NCI-H1930 (cell line): ENCODE measurements around the gene CYP2C18.
"Not testable (repeated sequence)": the region's sequence is repeated elsewhere in the genome, so short reads cannot be mapped to it uniquely, and the experiment has no call there.

Source experiments
- DNase-seq, 2 experiments: peaks; one replicate each; lab custom pipeline; 2025; lab: John Stamatoyannopoulos, UW

CYP2C18 gene

GRCh38 chr10:94683214-94684054 lies at the start of gene CYP2C18:
Gene CYP2C18, plus strand, starts transcription at chr10:94683729. Its CDS starts 91 bp downstream, at chr10:94683820.
- no peak for DNase-seq

- DNase-seq = not testable (repeated sequence)
Measured at GRCh38 chr10:94638097-94638496, 45.4 kb upstream of the CYP2C18 start.

- no peak for DNase-seq
Measured at GRCh38 chr10:94639902-94640301, 43.6 kb upstream of the CYP2C18 start.

- no peak for DNase-seq
Measured at GRCh38 chr10:94640562-94640961, 43.0 kb upstream of the CYP2C18 start.

GRCh38 chr10:94641480-94641879 lies 42.0 kb upstream of the CYP2C18 start:
- DNase-seq = no peak

GRCh38 chr10:94644352-94644751 lies 39.2 kb upstream of the CYP2C18 start:
- no peak for DNase-seq

GRCh38 chr10:94645285-94645684 lies 38.2 kb upstream of the CYP2C18 start:
- no peak for DNase-seq

GRCh38 chr10:94655201-94655600 lies 28.3 kb upstream of the CYP2C18 start:
- DNase-seq = not testable (repeated sequence)

- not testable (repeated sequence) for DNase-seq
Measured at GRCh38 chr10:94663061-94663460, 20.5 kb upstream of the CYP2C18 start.

GRCh38 chr10:94666391-94667102 lies 17.0 kb upstream of the CYP2C18 start:
- no peak for DNase-seq

GRCh38 chr10:94673614-94674321 lies 9.8 kb upstream of the CYP2C18 start:
- no peak for DNase-seq

GRCh38 chr10:94676496-94676895 lies 7.0 kb upstream of the CYP2C18 start:
- no peak for DNase-seq

- no peak for DNase-seq
Measured at GRCh38 chr10:94677691-94678090, 5.8 kb upstream of the CYP2C18 start.

- DNase-seq = no peak
Measured at GRCh38 chr10:94678475-94678874, 5.1 kb upstream of the CYP2C18 start.

- no peak for DNase-seq
Measured at GRCh38 chr10:94680544-94680943, 3.0 kb upstream of the CYP2C18 start.

- not testable (repeated sequence) for DNase-seq
Measured at GRCh38 chr10:94682636-94683035, 893 bp upstream of the CYP2C18 start.

- DNase-seq = no peak
Measured at GRCh38 chr10:94687625-94688248, 4.2 kb downstream of the CYP2C18 start.

GRCh38 chr10:94706089-94706488 lies 22.6 kb downstream of the CYP2C18 start:
- DNase-seq = no peak

GRCh38 chr10:94710578-94710977 lies 27.0 kb downstream of the CYP2C18 start:
- DNase-seq = no peak

GRCh38 chr10:94725871-94726270 lies 42.3 kb downstream of the CYP2C18 start:
- DNase-seq = no peak

- no peak for DNase-seq
Measured at GRCh38 chr10:94735197-94735596, 51.7 kb downstream of the CYP2C18 start.

- no peak for DNase-seq
Measured at GRCh38 chr10:94738588-94738987, 55.1 kb downstream of the CYP2C18 start.
